ENCODE data around the gene FLT1. TPM values are rescaled to one million over a fixed set of nuclear protein-coding genes. Genes with fewer than 3 reads are reported as not detected.

Gene FLT1
- polyA plus RNA-seq, 1 donor (not counting 4 experiments of a cell fraction or from before 2014, with no cell fraction given), result 0.01 TPM

DNA sequence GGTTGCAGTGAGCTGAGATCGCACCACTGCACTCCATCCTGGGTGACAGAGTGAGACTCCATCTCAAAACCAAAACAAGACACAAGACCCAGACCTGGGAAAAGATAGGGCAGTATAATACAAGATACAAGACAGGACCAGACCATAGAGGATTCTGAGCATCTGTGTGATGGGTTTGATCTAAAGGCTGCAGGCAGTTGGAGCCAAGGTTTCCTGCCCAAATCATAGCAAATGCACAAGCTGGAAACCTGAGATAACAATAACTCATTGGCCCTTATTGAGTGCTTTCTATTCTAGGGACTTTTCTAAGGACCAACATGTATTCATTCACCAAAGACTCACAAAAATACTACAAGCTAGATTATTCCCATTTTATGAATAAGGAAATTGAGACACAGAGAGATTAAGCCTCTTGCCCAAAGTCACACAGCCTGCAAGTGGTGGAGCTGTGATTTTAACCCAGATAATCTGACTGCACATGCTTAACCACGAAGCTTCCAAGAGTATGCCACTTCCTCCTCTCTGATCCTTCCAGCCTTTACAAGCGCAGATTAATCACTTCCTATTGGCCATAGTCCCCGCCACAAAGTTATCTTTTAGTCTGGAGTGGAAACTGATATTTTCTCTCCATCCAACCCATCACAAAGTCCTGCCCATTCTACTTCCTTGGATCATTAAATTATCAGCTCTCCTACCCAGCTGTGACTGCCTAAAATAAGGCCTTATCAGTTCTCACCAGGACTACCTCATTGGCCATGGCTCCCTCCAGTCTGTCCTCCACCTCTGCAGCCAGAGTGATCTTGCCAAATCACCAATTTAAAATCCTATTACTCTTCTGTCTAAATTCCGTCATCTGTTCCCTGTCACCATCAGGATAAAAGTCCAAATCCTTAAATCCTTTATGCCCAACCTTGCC lies 147.2 kb downstream of the FLT1 start:
- Histone ChIP-seq H3K4me1 (ENCODE audit: control insufficient read depth, extremely low read depth, insufficient read depth, low read length) (no peaks in the 10 kb centered on the region), H3K9ac (ENCODE audit: control insufficient read depth, extremely low read depth, insufficient read depth, low read length) (no peak overlapping the region), H3K9me3 (ENCODE audit: control insufficient read depth, low read depth, low read length) (no peaks in the 10 kb centered on the region), H3K4me2 (ENCODE audit: control insufficient read depth, extremely low read depth, insufficient read depth, low read depth, low read length) (no peak overlapping the region), H3K4me3 (ENCODE audit: control insufficient read depth in 2 of 3, extremely low read depth in 1 of 3, insufficient read depth in 2 of 3, low read depth in 1 of 3, low read length in 3 of 3) (no peak overlapping the region), H3K27ac (ENCODE audit: control insufficient read depth, insufficient read depth, low read length) (no peak overlapping the region), H3K27me3 (ENCODE audit: control insufficient read depth, extremely low read depth, insufficient read depth, low read length) (no peaks in the 10 kb centered on the region), H3K9me1 (ENCODE audit: control insufficient read depth, extremely low read depth, insufficient read depth, low read length) (no peaks in the 10 kb centered on the region), H2AFZ (ENCODE audit: control insufficient read depth, low read length) (no peak overlapping the region), H3K79me2 (ENCODE audit: control insufficient read depth, insufficient read depth, low read length) (no peaks in the 10 kb centered on the region), H4K20me1 (ENCODE audit: control insufficient read depth, extremely low read depth, insufficient read depth, low read length) (no peaks in the 10 kb centered on the region), H3K36me3 (ENCODE audit: control insufficient read depth in 2 of 2, extremely low read depth in 1 of 2, insufficient read depth in 2 of 2, low read length in 2 of 2) (no peaks in the 10 kb centered on the region)
- DNase-seq (ENCODE audit: low read depth, low spot score) (no peak), FAIRE-seq (no peak)
- TF ChIP-seq, protein P1, sequence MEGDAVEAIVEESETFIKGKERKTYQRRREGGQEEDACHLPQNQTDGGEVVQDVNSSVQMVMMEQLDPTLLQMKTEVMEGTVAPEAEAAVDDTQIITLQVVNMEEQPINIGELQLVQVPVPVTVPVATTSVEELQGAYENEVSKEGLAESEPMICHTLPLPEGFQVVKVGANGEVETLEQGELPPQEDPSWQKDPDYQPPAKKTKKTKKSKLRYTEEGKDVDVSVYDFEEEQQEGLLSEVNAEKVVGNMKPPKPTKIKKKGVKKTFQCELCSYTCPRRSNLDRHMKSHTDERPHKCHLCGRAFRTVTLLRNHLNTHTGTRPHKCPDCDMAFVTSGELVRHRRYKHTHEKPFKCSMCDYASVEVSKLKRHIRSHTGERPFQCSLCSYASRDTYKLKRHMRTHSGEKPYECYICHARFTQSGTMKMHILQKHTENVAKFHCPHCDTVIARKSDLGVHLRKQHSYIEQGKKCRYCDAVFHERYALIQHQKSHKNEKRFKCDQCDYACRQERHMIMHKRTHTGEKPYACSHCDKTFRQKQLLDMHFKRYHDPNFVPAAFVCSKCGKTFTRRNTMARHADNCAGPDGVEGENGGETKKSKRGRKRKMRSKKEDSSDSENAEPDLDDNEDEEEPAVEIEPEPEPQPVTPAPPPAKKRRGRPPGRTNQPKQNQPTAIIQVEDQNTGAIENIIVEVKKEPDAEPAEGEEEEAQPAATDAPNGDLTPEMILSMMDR (optimal IDR thresholded peaks at IDR 0.05 in 1 of 3, IDR thresholded peaks at IDR 0.05 in 1 of 3, conservative IDR thresholded peaks at IDR 0.05 in 1 of 3; ENCODE audit: extremely low read depth in 1 of 3, insufficient read depth in 2 of 3, low read length in 3 of 3), result no peak
- no peak for TF ChIP-seq EZH2 (IDR thresholded peaks at IDR 0.05; ENCODE audit: low read length)
- dilution Hi-C loops (cut with MboI; ENCODE audit: extremely low pct_ligation_motif_present, low sequenced_read_pairs), result no loop called here

DNA sequence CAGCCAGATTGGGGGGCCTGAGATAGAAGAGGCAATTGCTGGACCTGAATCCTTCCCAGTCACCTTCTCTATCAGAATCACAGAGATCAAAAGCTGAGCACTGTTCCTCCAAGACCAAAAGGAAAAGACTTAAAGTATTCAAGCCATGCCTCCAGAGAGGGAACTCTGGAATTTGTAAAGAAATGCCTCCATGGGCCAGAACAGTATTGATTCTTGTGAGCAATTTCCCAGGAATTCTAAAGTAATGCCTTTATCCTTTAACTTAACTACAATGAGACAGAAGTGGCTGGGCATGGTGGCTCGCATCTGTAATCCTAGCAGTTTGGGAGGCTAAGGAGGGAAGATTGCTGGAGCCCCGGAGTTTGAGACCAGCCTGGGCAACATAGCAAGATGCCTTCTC lies 148.8 kb downstream of the FLT1 start:
- no peak overlapping the region for H3K27ac ChIP-seq (ENCODE audit: control insufficient read depth, insufficient read depth, low read length)
- DNase-seq (ENCODE audit: low read depth, low spot score) (no peak), FAIRE-seq (no peak)
- no peak overlapping the region for H3K9ac ChIP-seq (ENCODE audit: control insufficient read depth, extremely low read depth, insufficient read depth, low read length)
- no peaks in the 10 kb centered on the region for H4K20me1 ChIP-seq (ENCODE audit: control insufficient read depth, extremely low read depth, insufficient read depth, low read length)
- H3K36me3 ChIP-seq (ENCODE audit: control insufficient read depth in 2 of 2, extremely low read depth in 1 of 2, insufficient read depth in 2 of 2, low read length in 2 of 2), result no peaks in the 10 kb centered on the region
- no peak overlapping the region for H2AFZ ChIP-seq (ENCODE audit: control insufficient read depth, low read length)
- no peaks in the 10 kb centered on the region for H3K79me2 ChIP-seq (ENCODE audit: control insufficient read depth, insufficient read depth, low read length)
- TF ChIP-seq, protein P1 (optimal IDR thresholded peaks at IDR 0.05 in 1 of 3, IDR thresholded peaks at IDR 0.05 in 1 of 3, conservative IDR thresholded peaks at IDR 0.05 in 1 of 3; ENCODE audit: extremely low read depth in 1 of 3, insufficient read depth in 2 of 3, low read length in 3 of 3), result no peak
- TF ChIP-seq EZH2 (IDR thresholded peaks at IDR 0.05; ENCODE audit: low read length), result no peak
- H3K9me1 ChIP-seq (ENCODE audit: control insufficient read depth, extremely low read depth, insufficient read depth, low read length), result no peaks in the 10 kb centered on the region
- no peak overlapping the region for H3K4me2 ChIP-seq (ENCODE audit: control insufficient read depth, extremely low read depth, insufficient read depth, low read depth, low read length)
- no peak overlapping the region for H3K4me3 ChIP-seq (ENCODE audit: control insufficient read depth in 2 of 3, extremely low read depth in 1 of 3, insufficient read depth in 2 of 3, low read depth in 1 of 3, low read length in 3 of 3)
- no peaks in the 10 kb centered on the region for H3K27me3 ChIP-seq (ENCODE audit: control insufficient read depth, extremely low read depth, insufficient read depth, low read length)
- dilution Hi-C loops (cut with MboI; ENCODE audit: extremely low pct_ligation_motif_present, low sequenced_read_pairs), result no loop called here
- H3K4me1 ChIP-seq (ENCODE audit: control insufficient read depth, extremely low read depth, insufficient read depth, low read length), result no peaks in the 10 kb centered on the region
- H3K9me3 ChIP-seq (ENCODE audit: control insufficient read depth, low read depth, low read length), result no peaks in the 10 kb centered on the region
